Stimulated activated CD4-positive, alpha-beta T cell treated with anti-CD3 and anti-CD28 coated beads, TNF-alpha, amount 100 ng/mL, for 4 hours (primary cell): ENCODE measurements around the gene DYSF.

ENCODE experiments used
- DNase-seq, 3 experiments: peaks; one replicate each; pipeline ENCODE4 v3.0.0-alpha.2; 2020; ENCODE audit warnings: low read depth in 3 of 3

The DYSF gene

DNA sequence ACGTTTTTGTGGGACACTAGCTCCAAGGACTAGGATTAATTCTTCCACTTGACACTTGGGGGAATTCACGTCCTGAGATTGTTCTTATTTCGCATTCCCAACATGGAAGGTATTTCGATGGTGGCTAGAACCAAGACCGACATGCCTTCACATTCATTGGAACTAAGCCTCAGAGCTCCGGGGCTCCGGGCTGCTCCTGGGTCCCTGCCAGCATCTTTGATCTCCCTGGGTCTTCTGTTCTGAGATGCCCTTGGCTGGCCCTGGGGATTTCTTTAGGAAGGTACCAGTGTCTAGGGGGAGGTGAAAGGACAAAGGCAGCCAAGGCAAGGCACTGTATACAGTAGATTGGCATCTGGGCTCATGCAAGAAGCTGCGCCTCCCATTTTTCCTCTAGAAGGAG is 76.8 kb downstream of the DYSF start:
- DNase-seq = no peak

DNA sequence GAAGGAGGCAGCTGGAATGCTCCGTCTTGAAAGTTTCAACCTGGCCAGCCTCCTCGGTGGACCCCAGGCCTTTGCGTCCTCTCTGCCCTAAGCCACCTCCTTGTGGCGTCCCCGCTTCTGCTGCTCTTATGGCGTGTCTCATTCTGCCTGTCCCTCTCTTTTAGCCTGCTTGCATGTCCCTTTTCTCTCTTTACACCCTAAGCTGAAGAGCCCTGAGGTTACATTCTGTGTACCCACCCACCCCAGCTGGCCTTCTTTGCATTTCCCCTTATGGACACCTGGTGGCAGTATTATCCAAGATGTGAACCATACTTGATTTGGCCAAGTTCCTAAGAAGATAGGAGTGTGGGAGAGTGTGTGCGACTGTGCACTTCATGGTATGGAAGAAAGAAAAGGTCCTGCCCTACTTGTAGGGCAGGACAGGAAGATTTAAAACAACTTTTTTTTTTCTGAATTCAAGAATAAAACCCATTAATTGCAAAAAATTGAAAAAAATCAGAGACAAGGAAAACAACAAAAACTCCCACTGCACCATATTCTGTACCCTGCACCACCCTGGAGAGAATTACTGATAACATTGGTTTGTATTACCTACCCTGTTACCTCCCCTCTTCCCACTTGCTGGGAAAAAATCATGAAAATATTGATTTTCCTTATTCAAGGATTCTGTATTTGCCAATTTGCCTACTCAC is 77.4 kb downstream of the DYSF start:
- DNase-seq = no peak

DNA sequence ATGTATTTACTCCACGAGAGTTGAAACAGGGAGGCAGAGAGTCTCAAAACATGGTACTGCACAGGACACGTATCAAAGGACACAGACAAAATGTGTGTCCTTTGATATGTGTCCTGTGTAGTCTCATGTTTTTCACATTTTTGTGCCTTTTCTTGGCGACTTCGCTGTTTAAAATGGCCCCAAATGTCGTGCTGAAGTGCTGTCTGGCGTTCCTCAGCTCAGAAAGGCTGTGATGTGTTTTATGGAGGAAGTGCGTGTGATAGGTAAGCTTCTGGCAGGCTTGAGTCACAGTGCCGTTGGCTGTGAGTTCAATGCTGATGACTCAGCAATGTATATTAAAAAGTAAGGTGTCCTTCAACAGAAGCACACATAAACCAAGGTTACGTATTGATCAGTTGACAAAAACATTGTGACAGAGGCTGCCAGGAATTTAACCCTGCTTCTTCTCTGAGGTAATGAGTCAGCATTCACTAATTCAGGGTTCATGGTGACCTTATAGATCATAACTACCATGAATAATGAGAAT is 78.2 kb downstream of the DYSF start:
- DNase-seq = no peak

DNA sequence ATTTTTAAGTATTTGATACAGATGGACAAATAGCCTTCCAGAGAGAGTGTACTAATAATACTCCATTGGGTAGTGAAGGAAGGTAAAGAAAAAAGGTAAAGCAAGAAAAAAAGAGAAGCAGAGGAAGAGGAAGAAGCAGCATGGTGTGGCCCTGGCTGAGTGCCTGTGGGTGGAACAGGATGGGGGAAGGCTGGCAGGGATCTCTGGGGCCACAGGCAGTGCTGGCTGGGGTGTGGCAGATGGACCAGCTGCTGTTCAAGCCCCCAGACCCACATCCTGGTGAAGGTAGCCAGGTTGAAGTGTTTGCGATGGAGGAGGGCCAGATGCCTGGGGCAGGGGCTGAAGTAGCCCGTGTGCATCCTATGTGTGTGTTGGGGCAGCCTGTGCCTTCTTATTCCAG is 79.0 kb downstream of the DYSF start:
- no peak for DNase-seq

DNA sequence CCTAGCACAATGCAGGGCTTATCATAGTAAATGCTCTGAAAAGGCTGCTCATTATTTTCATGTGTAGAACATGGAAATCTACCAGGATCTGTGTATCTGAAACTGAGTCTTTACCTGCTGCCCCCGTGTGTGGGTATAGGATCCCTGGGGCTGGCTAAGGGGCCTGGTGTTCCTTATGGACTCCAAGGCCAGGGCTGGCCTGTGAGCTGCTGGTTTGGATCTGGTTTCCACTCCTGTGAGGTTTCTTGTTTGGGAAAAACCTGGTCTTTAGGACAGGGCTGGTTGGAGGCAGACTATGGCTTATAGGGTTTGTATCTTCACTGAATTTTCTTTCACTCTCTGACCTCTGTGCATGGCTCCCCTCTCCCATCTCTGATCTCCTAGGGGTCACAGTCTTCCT is 80.8 kb downstream of the DYSF start:
- no peak for DNase-seq

DNA sequence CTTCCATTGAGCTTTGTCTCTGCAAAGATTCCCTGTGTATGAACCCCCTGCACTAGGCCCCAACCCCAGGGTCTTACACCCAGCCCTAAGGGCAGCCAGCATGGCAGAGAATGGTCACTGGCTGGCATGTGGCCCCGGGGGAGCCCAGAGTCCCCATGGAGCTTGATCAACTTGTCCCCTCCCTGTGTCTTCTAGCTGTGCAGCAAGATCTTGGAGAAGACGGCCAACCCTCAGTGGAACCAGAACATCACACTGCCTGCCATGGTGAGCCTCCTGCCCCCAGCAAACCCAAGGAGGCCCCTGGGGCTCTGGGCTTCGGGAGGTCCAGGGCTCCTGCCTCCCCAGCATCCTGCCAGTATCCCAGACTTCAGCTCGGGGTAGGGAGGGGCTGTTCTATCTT is 81.5 kb downstream of the DYSF start:
- no peak for DNase-seq

DNA sequence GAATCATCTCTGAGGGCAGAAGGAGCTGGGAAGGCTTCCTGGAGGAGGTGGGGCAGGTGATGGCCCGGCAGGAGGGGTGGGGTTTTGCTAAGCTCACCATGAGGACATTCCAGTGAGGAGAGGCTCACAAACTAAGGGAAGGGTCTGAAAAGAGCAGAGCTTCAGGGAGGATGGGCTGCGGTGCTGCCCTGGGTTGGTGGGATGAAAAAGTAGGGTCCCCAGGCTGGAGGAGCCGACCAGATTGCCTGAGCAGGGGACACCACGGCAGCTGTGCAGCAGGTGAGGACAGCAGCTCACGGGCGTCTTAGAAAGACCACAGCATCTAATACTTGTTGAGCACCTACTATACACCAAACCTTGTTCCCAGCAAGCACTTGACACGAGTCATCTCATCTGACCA is 82.2 kb downstream of the DYSF start:
- no peak for DNase-seq

DNA sequence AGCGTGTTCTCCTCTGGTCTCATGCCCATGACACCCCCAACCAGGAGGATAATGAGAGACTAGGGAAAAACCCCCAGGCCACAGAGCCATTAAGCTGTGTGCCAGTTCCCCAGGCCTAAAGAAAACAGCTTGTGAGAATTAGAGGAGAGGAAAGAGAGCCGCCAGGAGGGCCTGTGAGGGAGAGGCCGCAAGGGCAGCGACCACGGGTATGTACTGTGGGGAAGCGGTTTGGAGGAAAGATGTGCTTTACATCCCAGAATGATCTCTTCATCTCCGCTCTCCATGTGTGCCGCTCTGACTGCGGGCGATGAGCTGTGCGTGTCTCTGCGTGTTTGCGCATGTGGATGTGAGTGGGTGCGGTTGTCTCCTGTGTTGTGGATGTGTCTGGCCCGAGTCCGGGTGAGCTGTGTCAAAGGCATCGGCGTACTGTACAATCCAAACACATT is 82.9 kb downstream of the DYSF start:
- no peak for DNase-seq

DNA sequence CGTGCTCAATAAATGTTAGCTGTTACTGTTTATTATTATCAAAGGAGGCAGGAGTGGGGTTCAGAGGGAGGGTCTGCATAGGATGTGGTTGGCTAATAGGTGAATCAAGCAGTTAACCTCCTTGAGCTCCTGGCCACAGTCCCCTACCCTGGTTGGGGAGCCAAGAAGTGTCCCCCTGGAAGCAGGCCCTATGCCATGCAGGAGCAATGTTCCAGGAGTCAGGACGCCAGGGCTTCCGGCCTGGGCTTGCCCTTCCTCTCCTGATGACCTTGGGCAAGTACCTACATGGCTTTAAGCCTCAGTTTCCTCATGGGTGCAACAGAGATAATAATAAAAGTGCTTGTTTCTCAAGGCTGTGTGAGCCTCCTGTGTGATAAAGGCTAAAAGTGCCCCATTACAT is 84.9 kb downstream of the DYSF start:
- no peak for DNase-seq

DNA sequence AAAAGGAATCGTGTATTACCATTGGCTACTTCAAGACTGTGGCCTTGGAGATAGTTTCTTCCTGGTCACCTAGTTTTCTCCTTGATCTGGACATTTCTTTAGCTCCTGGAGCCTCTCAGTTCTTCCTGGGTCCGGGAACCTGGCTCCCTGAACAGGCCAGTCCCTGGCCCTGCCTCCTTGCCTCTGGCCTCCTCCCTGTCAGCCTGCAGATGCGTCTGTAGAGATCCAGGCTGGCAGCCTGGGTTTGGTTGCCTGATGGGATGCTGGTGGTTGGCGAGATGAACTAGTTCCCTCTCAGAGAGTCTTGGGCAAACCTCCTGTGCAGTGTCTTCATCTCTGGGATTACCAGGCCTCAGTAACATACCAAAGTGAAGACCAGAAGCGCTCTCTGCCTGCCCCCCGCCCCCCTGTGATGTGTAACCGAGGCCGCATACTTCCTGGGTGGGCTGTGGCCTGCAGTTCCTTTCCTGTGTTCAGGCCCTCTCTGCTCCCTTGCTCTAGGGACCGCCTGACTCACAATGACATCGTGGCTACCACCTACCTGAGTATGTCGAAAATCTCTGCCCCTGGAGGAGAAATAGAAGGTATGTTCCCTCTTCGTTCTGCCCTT is 85.4 kb downstream of the DYSF start:
- DNase-seq = no peak

DNA sequence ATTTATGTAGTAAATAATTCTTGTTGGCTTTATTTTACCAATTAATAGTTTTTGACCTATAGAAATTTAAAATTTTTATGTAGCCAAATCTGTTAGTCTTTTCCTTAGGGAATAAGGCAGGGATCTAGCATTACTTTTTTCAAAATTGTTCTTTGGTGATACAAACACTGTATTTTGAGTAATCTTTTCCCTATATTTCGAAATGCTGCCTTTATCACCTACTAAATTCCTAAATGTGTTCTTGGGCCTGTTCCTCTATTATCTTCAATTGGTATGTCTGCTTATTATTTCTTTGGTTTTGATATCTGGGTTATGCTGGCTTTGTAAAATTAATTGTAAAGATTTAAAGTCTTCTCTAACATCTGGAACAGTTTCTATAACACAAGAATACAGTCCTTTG is 87.5 kb downstream of the DYSF start:
- no peak for DNase-seq

DNA sequence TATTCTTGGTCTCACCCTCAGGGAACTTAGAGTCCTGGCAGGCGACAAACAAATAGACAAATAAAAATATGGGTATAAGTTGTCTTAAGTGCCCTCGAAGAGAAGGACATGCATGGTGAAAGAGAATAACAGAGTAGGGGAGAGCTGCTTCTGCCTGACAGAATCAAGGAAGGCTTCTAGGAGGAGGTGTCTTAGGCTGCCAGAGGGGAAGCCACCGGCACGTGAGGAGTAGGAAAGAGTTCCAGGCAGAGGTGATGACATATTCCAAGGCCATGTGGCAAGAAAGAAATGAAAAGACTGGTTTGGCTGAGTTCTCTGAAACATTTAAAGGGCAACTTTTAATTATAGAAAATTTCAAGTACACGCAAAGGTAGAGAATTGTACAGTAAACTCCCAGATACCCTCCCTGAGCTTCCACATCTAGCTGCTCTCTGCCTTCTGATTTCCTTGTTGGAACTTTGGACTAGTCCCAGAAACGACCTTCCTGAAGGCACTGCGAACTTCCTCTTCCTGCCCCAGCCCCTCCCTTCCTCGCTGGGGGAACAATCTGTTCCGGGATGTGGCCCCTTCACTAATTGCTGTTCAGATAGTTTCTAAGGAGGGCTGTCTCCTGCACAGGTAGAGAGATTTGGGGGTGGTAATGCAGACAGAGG is 91.7 kb downstream of the DYSF start:
- DNase-seq = no peak

DNA sequence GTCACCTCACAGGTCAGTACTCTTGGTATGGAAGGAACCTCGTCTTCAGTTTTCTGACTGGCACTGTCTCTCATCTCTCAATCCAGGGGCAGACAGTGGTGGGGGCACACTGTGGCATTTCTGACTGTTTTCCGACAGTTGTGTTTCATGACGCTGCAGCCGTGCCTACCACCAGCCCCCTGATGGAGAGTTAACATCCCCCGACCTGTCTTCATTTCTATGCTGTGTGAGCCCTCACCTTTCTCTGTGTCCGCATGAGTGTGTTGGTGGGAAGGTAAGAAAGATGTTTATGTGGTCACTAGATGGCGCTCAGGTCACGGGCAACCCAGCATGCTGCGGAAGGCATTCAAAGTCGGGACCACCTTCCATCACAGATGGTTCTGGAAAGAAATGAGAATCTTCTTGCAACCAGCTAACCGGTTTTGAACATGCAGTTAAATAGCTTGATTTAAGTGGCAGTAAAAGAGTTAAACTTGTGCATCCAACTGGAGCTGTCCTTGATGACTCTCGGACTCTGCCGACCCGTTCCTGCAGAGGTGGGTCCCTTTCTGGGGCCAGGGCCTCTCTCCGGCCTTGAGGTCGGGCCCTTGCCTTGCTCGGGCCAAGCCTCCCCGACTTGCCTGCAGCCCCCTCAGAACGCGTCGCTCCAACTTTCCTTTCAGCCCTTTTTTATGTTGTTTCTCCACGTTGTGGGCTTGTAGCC is 92.4 kb downstream of the DYSF start:
- no peak for DNase-seq

DNA sequence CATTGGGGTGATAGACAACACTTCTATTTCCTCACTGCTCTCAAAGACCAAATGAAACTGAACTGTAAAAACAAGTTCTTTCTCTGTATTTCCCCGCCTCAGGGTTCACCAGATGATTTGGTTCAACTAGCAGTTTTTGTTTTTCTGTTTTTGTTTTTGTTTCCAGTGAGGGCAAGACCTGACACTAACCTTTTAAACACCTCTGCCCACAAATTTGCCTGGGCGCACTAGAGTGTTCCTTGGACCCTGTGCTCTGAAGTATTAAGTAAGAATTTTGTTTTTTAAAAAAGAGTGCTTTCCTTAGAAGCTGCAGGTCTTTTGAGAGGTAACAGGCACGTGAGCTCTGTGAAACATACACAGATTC is 92.9 kb downstream of the DYSF start:
- DNase-seq = no peak

DNA sequence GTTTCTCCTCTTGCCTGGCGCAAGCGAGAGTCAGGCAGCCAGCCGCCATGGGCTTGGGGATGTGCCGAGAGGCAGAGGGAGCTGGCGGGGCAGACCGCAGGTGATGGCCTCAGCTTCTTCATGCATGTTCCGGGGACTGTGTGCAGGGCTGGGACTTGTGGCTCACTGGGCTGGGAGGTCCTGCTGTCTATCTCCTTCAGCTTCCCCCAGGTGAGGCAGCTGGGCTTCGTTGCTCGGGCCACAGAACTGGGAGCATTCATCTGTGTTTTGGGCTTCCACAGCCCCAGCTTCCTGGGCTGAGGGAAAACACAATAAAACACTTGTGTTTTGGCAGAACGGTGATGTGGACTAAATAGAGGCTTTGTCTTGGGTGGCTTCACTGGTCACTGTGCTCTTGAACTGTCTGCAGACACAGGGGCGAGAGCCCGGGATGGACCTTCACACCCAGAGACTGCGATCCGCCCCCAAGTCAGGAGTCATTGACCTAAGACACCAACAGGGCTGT is 93.5 kb downstream of the DYSF start:
- DNase-seq = no peak

DNA sequence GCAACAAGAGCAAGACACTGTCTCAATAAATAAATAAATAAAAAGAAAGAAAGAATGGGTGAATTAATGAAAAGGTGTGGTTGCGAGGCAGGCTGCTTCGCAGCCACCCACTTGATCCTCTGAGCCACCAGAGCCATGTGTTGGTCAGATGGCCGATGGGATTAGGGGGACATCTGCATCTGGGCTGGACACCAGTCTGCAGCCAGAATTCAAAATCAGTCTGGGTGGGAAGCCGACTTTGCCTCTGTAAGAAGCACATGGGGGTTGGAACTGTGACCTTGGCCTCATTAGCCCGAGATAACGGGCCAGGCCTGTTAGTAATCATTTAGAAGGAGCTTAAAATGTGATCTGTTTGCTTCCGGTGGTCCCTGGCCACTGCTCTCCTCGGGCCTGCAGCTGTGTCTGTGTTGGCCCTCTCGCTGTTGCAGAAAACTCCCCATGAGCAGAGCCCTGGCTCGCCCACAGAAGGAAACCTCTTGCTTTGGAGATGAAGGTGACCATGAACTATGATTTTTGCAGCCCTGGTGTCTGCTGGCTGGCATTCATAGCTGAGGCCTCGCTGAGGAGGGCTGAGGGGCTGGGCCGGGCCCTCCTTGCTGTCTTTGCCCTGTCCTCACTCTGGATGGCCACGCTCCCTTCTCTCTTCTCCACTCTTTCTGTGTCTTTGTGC is 94.4 kb downstream of the DYSF start:
- DNase-seq = no peak

DNA sequence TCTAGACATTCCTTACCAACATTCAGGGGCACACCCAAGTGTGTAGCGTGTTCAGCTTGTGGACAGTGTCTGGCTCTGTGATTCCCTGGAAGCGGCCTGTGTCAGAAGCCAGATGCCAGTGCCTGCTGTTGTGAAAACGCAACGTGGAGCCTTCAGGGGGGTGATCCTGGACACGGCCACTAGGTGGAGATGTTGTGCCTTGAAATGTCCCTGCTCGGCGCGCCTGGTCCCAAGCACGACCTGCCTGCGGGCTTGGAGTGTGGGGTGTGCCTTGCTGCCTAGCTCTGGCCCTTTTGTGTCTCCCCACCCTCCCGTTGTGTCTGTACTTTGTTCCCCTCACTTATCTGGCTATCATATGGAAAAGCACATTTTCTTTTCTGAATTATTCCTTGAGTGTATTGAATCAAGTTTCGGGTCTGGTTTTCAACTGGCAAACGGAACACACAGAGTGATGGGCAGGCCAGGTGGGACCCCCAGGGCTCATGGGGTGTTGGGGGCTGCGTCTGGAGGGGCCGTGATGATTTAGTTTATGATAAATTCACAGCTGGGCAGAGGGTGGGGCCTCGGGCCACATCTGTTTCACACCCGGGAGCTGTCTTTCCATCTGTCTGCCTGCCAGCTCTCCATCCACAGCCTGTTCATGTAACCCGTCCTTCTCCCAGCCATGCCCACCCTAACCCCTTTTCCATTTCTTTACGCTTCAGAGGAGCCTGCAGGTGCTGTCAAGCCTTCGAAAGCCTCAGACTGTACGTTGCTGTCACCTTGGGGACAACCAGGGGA is 95.5 kb downstream of the DYSF start:
- DNase-seq = peak; percentile 40 to 45 (median 43)

DNA sequence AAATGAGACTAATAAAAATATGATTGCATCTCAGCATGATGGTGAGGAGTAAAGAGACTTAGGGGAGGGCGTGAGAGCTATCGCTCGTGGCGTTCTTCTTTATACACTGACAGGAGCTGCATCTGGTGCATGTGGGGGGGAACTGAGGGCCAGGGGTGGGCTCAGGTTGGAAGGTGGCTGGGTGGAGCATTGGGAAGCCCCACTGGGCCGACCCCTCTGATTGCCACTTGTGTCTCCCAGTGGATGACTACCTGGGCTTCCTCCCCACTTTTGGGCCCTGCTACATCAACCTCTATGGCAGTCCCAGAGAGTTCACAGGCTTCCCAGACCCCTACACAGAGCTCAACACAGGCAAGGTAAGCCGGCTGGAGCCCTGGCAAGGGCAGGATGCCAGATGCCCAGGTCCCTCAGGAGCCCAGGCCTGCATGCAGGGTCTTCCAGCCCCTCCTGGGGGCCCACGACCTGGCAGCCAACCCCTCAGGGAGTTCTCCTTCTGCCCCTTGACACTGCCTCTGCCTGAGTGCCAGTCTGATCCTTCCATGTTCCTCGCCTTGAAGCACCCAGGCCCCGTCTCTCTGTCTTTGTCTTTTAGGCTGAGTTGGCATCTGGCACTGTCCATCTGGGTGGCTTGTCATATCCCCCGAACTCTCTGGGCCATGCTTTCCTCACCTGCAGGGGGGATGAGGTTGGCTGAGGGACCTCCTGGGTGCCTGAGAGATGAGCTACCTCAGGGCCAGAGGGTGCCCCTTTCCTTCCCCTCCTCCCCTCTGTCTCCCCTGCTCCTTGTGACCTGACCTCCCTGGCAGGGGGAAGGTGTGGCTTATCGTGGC is 97.7 kb downstream of the DYSF start:
- no peak for DNase-seq

DNA sequence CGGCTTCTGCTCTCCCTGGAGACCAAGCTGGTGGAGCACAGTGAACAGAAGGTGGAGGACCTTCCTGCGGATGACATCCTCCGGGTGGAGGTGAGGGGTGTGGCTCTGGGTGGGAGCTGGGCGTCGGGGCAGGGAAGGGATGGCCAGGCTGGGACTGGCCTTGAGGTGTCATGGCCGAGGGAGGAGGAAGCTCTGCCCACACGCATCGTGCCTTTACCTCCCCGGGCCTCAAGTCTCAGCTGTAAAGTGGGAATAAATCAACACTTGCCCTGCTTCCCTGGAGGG is 98.2 kb downstream of the DYSF start:
- no peak for DNase-seq

DNA sequence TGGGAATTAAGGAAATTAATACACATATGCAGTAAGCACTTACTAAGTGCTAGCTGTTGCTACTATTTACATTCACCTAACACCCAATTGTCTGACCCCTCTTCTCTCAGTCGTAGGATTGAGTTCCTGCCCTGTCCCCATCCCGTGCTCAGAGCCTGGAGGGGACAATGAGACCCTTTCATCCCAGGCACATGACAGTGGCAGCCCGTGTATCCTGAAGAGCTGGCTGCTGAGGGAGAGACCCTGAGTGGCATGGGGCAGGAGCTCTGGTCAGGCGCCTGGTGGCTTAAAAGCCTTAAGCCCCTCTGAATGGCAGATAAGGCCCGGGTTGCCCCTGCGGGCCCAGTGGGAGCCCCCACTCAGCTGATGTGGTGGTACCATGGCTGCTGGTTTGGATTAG is 99.0 kb downstream of the DYSF start:
- DNase-seq = no peak
